COR-L47 (cell line): ENCODE results near the gene CDADC1.
"Not testable (repeated sequence)": the region's sequence is repeated elsewhere in the genome, so short reads cannot be mapped to it uniquely, and the experiment has no call there.

Experiments used
- DNase-seq: peaks from one replicate; lab custom pipeline; 2025; lab: John Stamatoyannopoulos, UW

Gene CDADC1

DNA sequence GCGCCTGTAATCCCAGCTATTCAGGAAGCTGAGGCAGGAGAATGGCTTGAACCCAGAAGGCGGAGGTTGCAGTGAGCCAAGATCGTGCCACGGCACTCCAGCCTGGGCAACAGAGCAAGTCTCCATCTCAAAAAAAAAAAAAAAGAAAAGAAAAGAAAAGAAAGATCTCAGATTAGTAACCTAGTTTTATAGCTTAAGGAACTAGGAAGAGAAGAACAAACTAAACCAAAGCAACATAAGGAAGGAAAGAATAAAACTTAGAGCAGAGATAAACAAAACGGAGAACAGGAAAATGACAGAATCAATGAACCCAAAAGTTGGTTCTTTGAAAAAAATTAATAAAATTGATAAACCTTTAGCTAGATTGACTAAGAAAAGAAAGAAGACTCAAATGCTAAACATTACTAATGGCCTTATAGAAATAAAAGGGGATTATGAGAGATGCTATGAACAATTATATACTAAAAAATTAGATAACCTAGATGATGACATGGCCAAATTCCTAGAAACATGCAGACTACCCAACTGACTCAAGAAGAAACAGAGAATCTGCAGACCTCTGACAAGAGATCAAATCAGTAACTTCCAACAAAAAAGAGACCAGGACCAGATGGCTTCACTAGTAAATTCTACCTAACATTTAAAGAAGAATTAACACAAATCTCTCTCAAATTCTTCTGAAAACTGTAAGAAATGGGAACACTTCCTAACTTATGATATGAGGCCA lies 68.2 kb downstream of the CDADC1 start:
- DNase-seq, result no peak

DNA sequence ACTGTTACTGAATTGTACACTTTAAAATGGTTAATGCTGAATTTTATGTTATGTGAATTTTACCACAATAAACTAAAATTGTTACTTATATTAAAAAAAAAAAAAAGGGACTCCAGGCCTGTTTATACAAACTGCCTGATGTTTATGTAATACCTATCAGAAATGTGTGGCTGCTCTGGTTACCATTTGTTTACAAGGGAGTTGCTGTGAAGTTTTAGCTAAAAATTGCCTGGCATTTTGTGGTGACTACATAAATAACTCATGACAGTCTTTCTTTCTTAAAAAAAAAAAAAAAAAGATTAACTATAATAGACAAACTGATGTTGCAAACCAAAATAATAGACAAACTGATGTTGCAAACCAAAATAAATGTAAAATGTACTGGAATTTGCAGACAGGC lies 71.8 kb downstream of the CDADC1 start:
- no peak for DNase-seq

DNA sequence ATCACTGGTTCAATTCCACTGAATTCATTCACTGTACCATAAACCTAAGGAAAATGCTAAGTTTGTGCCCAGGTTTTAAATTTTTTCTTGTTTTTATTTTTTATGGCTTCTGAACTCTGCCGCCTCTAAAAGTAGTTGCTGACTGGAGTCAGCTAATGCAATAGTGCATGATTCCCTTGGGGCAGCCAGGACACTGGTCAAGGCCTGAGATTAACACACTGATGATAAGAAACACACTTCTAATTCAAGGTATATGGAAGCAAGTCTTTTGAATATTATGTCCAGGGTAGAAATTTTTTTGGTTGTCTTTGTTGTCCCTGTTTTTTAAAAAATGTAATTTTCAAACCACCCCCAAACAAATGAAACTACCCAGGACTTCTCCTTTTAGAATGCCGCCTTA lies 72.2 kb downstream of the CDADC1 start:
- no peak for DNase-seq

- DNase-seq, result no peak
Measured at GRCh38 chr13:49320975-49321374, 73.2 kb downstream of the CDADC1 start.

- no peak for DNase-seq
Measured at GRCh38 chr13:49322702-49323101, 75.0 kb downstream of the CDADC1 start.

DNA sequence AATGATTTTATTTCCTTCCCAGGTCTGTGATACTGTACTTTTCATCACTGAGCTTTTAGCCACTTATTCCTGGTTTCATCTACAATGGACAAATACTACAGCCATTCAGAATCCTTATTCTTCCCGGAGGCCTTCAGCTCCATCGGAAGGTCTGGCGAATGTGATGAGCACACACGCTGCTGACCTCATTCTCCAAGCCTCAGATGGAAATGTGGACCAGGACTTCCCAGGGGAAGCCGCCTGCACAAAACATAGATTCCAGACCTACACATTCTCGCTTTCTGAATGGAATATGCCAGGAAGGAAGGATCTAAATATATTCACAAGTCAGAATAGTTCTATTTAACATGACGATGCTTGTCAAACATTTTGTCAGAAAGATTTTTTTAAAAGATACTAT lies 75.6 kb downstream of the CDADC1 start:
- DNase-seq, result no peak

DNA sequence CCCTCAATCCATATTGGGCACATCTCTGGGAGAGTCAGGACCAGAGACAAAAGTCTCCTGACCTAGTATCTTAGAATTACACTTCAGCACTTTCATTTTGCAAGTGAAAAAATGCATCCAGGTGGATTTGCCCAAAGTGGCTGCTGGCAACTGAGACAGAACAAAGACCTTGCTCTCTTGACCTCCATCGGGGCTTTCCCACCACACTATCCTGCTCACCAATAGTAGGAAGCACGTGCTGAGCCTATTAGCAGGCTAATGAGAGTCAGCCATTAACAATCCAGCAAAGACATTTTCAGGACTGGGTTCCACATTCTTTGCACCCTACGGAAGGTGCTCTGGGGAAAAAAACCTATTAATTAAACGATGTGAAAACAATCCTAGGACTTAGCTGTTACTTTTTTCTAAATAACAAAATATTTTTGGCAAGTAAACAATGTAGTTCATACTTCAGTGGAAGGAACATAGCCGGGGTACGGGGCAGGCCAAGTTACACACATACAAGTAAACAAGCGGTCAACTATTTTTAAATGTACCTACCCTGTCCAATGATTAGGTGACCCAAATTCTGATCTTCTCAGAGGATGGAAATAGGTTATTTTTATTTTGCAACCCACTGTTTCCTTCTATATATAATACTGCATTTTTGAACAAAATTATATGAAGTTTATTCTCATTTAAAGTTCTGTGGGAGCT lies 78.6 kb downstream of the CDADC1 start:
- DNase-seq, result no peak

- DNase-seq, result not testable (repeated sequence)
Measured at GRCh38 chr13:49327145-49327544, 79.4 kb downstream of the CDADC1 start.

GRCh38 chr13:49329831-49330545 lies 82.3 kb downstream of the CDADC1 start:
- no peak for DNase-seq

- DNase-seq, result no peak
Measured at GRCh38 chr13:49330546-49330864, 82.8 kb downstream of the CDADC1 start.

GRCh38 chr13:49336655-49337054 lies 88.9 kb downstream of the CDADC1 start:
- no peak for DNase-seq

GRCh38 chr13:49340161-49340560 lies 92.4 kb downstream of the CDADC1 start:
- DNase-seq, result no peak

GRCh38 chr13:49341517-49341916 lies 93.8 kb downstream of the CDADC1 start:
- no peak for DNase-seq

DNA sequence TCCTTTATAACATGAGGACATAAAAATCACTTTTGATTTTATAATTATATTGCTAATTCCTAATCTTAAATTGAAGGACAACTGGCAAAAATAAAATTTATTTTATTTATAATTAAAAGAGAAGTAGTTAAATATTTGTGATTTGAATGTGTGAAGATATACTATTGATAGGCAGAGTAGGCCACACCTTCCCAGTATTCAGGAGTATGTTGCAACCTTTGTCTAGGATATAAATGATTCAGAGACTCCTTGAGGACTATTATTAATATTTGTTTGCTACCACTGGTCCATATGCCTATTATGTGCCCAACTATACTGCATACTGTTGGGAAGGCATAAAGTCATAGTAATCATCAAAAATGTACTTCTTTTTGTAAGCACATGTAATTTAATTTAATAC lies 94.2 kb downstream of the CDADC1 start:
- no peak for DNase-seq

DNA sequence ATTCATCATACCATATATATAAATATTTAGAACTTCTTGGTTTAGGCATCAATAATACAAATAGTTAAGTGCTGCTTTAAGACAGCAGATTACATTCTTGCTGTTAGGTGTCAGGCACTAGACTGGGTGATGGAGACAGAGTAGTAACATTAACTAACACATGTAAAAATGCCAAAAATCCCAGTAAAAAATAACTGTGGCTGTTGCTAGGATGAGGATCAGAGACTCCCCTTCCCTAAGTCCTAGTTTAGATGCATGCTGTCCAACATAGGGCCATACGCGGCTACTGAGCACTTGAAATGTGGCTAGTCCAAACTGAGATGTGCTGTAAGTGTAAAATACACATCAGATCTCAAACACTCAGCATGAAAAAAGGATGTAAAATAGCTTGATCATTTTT lies 94.7 kb downstream of the CDADC1 start:
- DNase-seq, result no peak
